Bronchial epithelial cell (primary cell): ENCODE measurements around the gene KIR3DL2. TPM values are rescaled to one million over a fixed set of nuclear protein-coding genes. Genes with fewer than 3 reads are reported as not detected.

ENCODE experiments used
- DNase-seq: peaks from one replicate; pipeline ENCODE4 v3.0.0-alpha.2; 2010; ENCODE audit warnings: low read depth
- FAIRE-seq: peaks from 2 replicates; lab custom pipeline; 2011; peaks lifted over from hg19 to GRCh38; lab: Jason Lieb, UNC
- H3K27me3 ChIP-seq: 2 replicates; pipeline ENCODE4 v1.5.1; 2011; ENCODE audit warnings: low read length; ENCODE audit not compliant: control insufficient read depth, insufficient read depth
- H3K36me3 ChIP-seq: 2 replicates; pipeline ENCODE4 v1.5.1; 2011; ENCODE audit warnings: low read length; ENCODE audit not compliant: control insufficient read depth, insufficient read depth
- H3K4me3 ChIP-seq: 2 replicates; pipeline ENCODE4 v1.5.1; 2011; ENCODE audit warnings: mild to moderate bottlenecking, low read depth, low read length, control low read depth
- CTCF ChIP-seq: IDR thresholded peaks from 2 replicates; pipeline ENCODE4 v1.5.1; 2011; ENCODE audit warnings: mild to moderate bottlenecking, moderate library complexity, low read length, control low read depth, inconsistent platforms; ENCODE audit not compliant: insufficient read depth, severe bottlenecking
- total RNA-seq: library from RNA; depleted of rRNA; stranded (reverse); fragments of >200 nt; gene quantifications from 2 replicates; pipeline ENCODE4 v1.2.1, GENCODE V29; 2014

The KIR3DL2 gene
- total RNA-seq, 1 donor from 2014 or later, result not detected

GRCh38 chr19:54877471-54877870, 27.2 kb downstream of the KIR3DL2 start:
- no peak for TF ChIP-seq CTCF
- DNase-seq (no peak), FAIRE-seq (no peak)
- H3K4me3 ChIP-seq, result no peak overlapping the region
- H3K27me3 ChIP-seq, result no peaks in the 10 kb centered on the region
- no peaks in the 10 kb centered on the region for H3K36me3 ChIP-seq

- Histone ChIP-seq H3K4me3 (no peak overlapping the region), H3K27me3 (no peaks in the 10 kb centered on the region), H3K36me3 (no peaks in the 10 kb centered on the region)
- FAIRE-seq, result no peak
- TF ChIP-seq CTCF, result no peak
- no peak for DNase-seq
Observed at GRCh38 chr19:54881884-54882283, 31.6 kb downstream of the KIR3DL2 start.

GRCh38 chr19:54882758-54883157, 32.5 kb downstream of the KIR3DL2 start:
- FAIRE-seq (no peak), DNase-seq (no peak)
- no peak for TF ChIP-seq CTCF
- Histone ChIP-seq H3K36me3 (no peaks in the 10 kb centered on the region), H3K27me3 (no peaks in the 10 kb centered on the region), H3K4me3 (no peak overlapping the region)

- Histone ChIP-seq H3K27me3 (no peaks in the 10 kb centered on the region), H3K36me3 (no peaks in the 10 kb centered on the region), H3K4me3 (no peak overlapping the region)
- no peak for TF ChIP-seq CTCF
- FAIRE-seq (no peak), DNase-seq (no peak)
Observed at GRCh38 chr19:54883228-54883627, 33.0 kb downstream of the KIR3DL2 start.

- TF ChIP-seq CTCF, result no peak
- DNase-seq, result no peak
- no peak for FAIRE-seq
Observed at GRCh38 chr19:54888239-54888638, 38.0 kb downstream of the KIR3DL2 start.

GRCh38 chr19:54889566-54889965, 39.3 kb downstream of the KIR3DL2 start:
- H3K27me3 ChIP-seq, result no peaks in the 10 kb centered on the region
- no peak overlapping the region for H3K4me3 ChIP-seq
- no peak for DNase-seq
- H3K36me3 ChIP-seq, result no peaks in the 10 kb centered on the region
- no peak for TF ChIP-seq CTCF
- FAIRE-seq, result no peak

More at GRCh38 chr19:54888239-54888638, 38.0 kb downstream of the KIR3DL2 start:
- Histone ChIP-seq H3K27me3 (no peaks in the 10 kb centered on the region), H3K36me3 (no peaks in the 10 kb centered on the region), H3K4me3 (no peak overlapping the region)
